ENCODE data around the gene GRIA2. TPM values are rescaled to one million over a fixed set of nuclear protein-coding genes. Genes with fewer than 3 reads are reported as not detected.

The GRIA2 gene
- total RNA-seq, 3 donors from 2014 or later, result 0.36 to 1.7 TPM; not detected in 1

GRCh38 chr4:157320092-157320491 is 99.6 kb downstream of the GRIA2 start:
- intact Hi-C loops (cut with DNase I, micrococcal nuclease), result no loop called here
- ATAC-seq (no peak), DNase-seq (no peak)
- no peak for TF ChIP-seq CTCF (IDR thresholded peaks at IDR 0.05)
- Histone ChIP-seq H3K36me3 (ENCODE audit: low read depth) (no peaks in the 10 kb centered on the region), H3K9me3 (no peaks in the 10 kb centered on the region), H3K4me3 (no peak overlapping the region), H3K4me1 (ENCODE audit: low read depth) (no peaks in the 10 kb centered on the region)

GRCh38 chr4:157327666-157328065 is 107.1 kb downstream of the GRIA2 start:
- intact Hi-C loops (cut with DNase I, micrococcal nuclease), result no loop called here
- Histone ChIP-seq H3K9me3 (no peaks in the 10 kb centered on the region), H3K4me1 (ENCODE audit: low read depth) (no peaks in the 10 kb centered on the region), H3K36me3 (ENCODE audit: low read depth) (no peaks in the 10 kb centered on the region), H3K4me3 (no peak overlapping the region)
- DNase-seq (no peak), ATAC-seq (no peak)
- TF ChIP-seq CTCF (IDR thresholded peaks at IDR 0.05), result no peak

- no peaks in the 10 kb centered on the region for H3K9me3 ChIP-seq
- H3K4me1 ChIP-seq (ENCODE audit: low read depth), result no peaks in the 10 kb centered on the region
- H3K36me3 ChIP-seq (ENCODE audit: low read depth), result no peaks in the 10 kb centered on the region
- intact Hi-C loops (cut with DNase I, micrococcal nuclease), result no loop called here
- DNase-seq (no peak), ATAC-seq (no peak)
- no peak overlapping the region for H3K4me3 ChIP-seq
- no peak for TF ChIP-seq CTCF (IDR thresholded peaks at IDR 0.05)
Observed at GRCh38 chr4:157357887-157358286, 137.4 kb downstream of the GRIA2 start.

DNA sequence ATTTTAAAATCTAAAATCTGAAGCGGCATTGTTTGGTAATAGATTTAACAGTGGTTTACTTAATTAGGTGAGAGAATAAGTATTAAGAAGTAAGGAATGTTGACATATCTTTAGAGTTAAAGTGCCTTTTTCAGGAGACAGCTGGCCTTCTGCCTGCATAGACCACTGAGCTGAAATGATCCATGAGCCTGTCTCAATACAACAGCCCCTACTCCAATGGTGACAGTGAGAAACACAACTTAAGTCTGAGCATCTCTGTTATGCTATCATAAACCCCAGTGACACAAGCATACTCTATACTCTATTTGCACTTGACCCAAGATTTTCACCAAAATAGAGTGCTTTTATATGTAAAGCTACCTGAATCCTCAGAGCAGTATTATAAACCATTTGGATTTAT is 137.9 kb downstream of the GRIA2 start:
- intact Hi-C loops (cut with DNase I, micrococcal nuclease), result no loop called here
- no peak overlapping the region for H3K4me3 ChIP-seq
- TF ChIP-seq CTCF (IDR thresholded peaks at IDR 0.05), result no peak
- no peaks in the 10 kb centered on the region for H3K9me3 ChIP-seq
- DNase-seq (no peak), ATAC-seq (no peak)
- H3K4me1 ChIP-seq (ENCODE audit: low read depth), result no peaks in the 10 kb centered on the region
- no peaks in the 10 kb centered on the region for H3K36me3 ChIP-seq (ENCODE audit: low read depth)

GRCh38 chr4:157358851-157359250 is 138.3 kb downstream of the GRIA2 start:
- Histone ChIP-seq H3K36me3 (ENCODE audit: low read depth) (no peaks in the 10 kb centered on the region), H3K9me3 (no peaks in the 10 kb centered on the region), H3K4me1 (ENCODE audit: low read depth) (no peaks in the 10 kb centered on the region), H3K4me3 (no peak overlapping the region)
- no peak for TF ChIP-seq CTCF (IDR thresholded peaks at IDR 0.05)
- ATAC-seq (no peak), DNase-seq (no peak)
- intact Hi-C loops (cut with DNase I, micrococcal nuclease), result no loop called here

- H3K4me3 ChIP-seq, result no peak overlapping the region
- intact Hi-C loops (cut with DNase I, micrococcal nuclease), result no loop called here
- no peak for DNase-seq
- H3K9me3 ChIP-seq, result no peaks in the 10 kb centered on the region
- TF ChIP-seq CTCF (IDR thresholded peaks at IDR 0.05), result no peak
- ATAC-seq, result no peak
- no peaks in the 10 kb centered on the region for H3K36me3 ChIP-seq (ENCODE audit: low read depth)
- H3K4me1 ChIP-seq (ENCODE audit: low read depth), result no peaks in the 10 kb centered on the region
Observed at GRCh38 chr4:157363360-157363759, 142.8 kb downstream of the GRIA2 start.
